GM18858 (cell line): Measurements from ENCODE around the gene FUT2.
"Not testable (repeated sequence)": the region's sequence is repeated elsewhere in the genome, so short reads cannot be mapped to it uniquely, and the experiment has no call there.

Source experiments
- ATAC-seq: cut with Tn5 transposase; IDR thresholded peaks from one replicate; pipeline ENCODE4 v1.9.1; 2021; ENCODE audit not compliant: unreplicated experiment

The FUT2 gene

DNA sequence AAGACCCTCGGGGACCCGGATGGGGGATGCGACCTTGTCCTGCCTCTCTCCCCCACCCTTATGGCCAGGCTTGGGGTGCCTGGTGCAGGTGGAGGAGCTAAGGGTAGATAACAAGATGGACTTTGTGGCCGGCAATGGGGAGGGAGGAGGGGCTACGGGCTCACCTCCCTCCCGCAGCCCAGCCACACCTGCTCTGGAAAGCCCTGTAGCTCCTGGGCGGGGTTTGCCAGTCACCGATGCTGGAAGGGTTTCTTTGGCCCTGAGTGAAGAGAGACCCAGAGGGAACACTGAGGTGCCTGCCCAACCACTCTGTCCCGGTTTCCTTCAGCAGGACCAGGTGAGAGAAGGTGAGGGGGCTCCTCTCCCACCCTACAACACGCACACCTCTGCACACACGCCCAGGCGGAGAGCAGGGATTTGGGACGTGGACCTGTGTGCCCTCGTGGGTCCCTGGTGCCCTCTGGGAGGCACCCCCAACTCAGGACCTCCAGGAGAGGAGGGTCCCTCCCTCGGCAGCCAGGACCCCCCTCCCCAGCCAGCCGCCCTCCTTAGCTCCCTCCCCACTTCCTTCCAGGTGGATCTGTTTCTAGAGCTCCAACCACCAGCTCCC, at the start of gene FUT2:
Gene FUT2, plus strand, starts transcription at position 229 of the 610 bp plus-strand sequence. CDS start 6,986 bp downstream, outside the sequence.
- no peak for ATAC-seq

DNA sequence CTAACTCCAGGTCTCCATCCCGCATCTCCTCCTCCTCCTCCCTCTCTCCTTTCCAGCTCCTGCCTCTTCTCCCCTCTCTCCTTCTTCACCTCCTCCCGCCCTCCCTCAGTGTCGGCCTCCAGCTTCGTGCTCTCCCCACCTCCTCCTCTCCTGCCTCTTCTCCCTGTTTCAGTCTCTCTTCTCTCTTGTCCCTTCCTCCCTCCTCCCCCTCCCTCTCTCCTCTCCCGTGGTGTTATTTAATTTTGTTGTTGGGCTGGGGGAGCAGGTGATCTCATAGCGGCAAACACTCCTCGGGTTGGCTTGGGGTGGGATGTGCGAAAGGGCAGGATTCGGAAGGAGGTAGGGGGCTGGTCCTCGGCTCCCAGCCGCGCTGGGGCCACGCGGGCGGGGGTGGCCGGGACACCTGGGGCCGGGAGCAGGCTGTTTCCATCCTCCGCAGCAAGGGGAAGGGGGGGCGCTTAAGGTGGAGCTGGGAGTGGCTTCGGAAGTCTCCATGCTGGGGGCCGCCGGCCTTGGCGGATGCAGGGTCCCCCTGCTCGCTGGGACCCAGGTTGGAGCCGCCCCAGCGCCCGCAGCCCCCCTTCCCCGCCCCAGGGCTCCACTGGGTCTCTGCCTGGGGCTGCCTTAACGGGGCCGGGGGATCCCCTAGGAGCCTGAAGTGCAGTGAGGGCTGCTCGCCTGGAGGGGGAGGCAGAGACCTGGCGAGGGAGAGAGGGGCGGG, 49.6 kb upstream of the FUT2 start, which contains the start of gene CA11:
Gene CA11, minus strand, starts transcription at position 187 of the 721 bp plus-strand sequence. CDS start 555 bp downstream, outside the sequence.
- ATAC-seq = peak; percentile 47

DNA sequence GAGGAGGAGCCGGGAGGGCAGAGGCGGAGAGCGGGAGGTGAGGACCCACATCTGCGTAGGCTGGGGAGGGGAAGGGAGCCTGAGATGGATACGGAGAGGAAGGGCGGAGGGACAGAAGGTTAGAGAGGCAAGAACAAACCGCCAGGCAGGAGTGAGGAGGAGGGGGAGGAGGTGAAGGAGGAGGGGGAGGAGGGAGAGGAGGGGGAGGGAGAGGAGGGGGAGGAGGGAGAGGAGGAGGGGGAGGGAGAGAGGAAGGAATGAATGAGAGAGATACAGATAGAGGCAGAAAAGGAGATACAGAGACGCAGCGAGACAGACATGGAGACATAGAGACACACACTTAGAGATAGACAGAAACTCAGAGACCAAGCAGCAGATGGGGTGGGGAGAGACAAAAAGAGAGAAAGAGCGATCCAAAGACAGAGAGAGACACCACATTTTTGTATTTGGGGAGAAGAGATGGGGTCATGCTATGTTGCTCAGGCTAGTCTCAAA, 49.0 kb upstream of the FUT2 start:
- ATAC-seq = no peak

DNA sequence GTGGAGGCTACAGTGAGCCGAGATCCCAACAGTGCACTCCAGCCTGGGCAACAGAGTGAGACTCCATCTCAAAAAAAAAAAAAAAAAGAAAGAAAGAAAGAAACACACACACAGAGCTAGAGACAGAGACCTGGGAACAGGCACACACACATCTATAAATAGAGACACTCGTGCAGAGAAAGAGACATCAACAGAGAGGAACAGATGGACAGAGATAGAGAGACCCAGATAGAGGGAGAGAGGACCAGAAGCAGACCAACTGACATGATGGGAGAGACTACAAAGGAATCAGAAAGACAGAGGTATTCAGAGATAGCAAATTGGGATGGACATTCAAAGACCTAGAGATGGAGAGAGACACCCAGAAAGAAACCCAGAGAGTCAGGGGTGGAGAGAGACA, 47.6 kb upstream of the FUT2 start:
- ATAC-seq = no peak

DNA sequence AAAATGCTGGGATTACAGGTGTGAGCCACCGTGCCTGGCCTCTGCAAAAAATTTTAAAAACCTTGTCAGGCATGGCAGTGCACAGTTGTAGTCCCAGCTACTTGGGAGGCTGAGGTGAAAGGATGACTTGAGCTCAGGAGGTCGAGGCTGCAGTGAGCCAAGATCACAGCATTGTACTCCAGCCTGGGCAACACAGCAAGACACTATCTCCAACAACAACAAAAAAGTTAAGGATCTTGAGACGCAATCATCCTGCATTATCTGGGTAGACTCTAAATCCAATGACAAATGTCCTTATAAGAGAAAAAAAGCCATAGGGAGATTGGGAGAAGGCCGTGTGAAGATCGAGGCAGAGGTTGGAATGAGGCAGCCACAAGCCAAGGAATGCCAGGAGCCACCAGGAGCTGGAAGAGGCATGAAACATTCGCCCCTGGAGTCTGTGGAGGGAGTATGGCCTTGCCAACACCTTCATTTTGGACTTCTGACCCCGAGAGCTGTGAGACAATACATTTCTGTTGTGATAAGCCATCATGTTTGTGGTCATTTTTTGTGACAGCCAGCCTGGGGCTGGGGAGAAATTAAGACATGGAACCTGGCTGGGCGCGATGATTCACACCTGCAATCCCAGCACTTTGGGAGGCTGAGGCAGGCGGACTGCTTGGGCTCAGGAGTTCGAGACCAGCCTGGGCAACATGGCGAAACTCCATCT, 44.6 kb upstream of the FUT2 start:
- no peak for ATAC-seq

DNA sequence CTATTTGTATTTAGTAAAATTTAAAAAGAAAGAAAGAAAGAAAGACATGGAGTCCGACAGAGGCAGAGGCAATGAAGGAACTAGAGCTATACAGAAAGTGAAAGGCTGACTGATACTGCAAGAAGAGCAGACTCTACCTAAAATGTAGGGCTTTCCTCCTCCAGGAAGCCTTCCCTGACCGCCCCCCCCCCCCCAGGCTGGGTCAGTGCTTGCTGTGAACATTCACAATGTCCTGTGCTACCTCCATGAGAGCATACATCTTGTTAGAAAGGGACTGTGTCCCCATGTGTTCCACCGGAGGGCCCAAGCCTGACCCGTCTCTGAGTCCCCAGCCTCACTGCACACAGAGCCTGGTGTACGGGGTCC, 44.1 kb upstream of the FUT2 start:
- ATAC-seq = no peak

DNA sequence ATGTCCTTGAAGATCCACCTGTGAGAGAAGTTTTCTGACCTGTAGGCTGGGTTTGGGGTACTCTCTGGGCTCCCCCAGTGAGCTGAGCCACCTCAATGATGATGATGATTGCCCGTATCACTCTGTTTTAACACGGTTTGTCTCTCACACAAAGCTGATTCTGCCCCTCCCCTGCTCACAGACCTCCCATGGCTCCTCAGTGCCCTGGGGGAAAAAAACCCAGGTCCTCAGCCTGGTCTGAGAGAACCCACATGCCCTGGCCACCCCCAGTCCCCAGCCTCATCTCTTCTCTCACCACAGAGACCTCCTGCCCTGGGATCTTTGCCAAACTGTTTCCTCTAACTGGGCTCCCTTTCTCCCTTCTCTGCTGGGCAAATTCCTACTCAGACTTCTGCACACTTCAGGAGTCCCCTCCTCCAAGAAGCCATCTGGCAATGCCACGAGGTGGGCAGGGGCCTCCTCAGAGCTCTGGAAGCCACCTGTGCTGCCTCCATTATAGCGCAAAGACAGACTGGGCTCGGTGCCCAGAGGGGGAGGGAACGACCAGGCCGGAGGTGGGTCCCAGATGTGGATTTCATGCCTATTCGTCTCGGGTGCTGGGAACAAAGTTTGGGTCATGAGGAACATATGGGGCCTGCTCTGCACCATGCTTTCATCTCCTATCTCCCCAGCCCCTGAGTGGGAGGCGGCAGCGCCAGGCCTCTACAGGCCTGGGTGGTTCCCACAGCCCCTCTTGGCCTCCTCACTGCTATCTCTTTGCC, 41.3 kb upstream of the FUT2 start:
- ATAC-seq = no peak

DNA sequence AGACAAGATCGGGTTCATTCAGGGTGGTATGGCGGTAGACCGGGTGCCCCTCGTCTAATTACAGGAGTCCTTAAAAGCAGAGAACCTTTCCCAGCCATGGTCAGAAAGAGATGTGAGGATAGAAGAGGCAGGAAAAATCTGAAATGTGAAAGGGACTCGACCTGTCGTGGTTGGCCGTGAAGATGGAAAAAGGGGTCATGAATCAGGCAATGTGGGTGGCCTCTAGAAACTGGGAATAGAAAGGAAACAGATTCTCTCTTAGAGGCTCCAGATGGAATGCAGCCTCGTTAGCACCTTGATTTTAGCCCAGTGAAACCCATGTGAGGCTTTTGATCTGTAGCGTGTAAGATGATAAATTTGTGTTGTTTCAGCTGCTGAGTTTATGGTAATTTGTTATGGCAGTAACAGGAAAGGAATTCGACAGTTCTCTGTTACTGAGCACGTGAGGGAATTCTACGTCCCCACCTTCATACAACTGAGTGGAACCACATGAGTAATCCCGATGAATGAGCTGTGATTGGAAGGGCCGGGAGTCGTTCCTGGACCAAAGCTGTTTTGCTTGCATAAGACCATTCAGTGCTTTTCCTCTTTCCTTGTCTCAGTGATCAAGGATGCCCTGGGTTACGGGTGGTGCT, 38.8 kb upstream of the FUT2 start:
- ATAC-seq = no peak

DNA sequence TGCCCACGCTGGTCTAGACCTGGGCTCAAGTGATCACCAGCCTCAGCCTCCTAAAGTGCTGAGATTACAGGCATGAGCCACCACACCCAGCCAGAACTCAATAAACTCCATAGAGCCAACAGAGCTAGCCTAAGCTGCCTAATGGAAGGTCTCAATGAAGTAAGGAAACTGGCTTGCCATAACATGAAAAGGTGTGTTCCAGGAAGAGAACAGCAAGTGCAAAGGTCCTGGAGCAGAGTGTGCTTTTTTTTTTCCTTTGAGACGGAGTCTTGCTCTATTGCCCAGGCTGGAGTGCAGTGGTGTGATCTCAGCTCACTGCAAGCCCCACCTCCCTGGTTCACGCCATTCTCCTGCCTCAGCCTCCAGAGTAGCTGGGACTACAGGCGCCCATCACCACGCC, 37.9 kb upstream of the FUT2 start:
- ATAC-seq = not testable (repeated sequence)

DNA sequence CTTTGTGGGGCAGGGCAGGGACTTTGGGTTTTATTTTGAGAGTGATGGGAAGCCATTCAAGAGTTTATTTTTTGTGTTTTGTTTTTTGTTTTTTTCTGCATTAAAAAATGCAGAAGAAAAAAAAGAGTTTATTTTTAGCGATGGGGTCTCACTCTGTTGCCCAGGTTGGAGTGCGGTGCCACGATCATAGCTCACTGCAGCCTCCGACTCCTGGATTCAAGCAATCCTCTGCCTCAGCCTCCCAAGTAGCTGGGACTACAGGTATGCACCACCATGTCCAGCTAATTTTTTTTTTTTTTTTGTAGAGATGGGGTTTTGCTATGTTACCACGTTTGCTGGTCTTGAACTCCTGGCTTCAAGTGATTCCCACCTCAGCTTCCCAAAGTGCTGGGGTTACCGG, 37.3 kb upstream of the FUT2 start:
- ATAC-seq = no peak

DNA sequence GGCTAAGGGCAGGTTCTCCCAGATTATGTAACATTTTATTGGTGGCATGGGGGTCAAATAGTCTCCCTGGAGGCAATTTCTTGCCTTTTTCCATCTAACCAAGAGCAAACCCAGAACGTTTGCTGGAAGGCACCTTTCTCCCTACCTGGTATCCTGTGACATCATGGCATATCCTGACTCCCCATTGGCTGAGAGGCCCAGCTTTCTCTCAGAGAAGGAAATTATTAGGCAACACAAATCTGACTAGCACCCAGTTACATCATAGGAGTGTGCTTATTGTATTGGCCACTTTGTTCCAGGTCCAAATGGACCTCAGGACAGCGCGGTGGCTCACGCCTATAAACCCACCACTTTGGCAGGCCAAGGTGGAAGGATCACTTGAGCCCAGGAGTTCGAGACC, 36.0 kb upstream of the FUT2 start:
- ATAC-seq = no peak

DNA sequence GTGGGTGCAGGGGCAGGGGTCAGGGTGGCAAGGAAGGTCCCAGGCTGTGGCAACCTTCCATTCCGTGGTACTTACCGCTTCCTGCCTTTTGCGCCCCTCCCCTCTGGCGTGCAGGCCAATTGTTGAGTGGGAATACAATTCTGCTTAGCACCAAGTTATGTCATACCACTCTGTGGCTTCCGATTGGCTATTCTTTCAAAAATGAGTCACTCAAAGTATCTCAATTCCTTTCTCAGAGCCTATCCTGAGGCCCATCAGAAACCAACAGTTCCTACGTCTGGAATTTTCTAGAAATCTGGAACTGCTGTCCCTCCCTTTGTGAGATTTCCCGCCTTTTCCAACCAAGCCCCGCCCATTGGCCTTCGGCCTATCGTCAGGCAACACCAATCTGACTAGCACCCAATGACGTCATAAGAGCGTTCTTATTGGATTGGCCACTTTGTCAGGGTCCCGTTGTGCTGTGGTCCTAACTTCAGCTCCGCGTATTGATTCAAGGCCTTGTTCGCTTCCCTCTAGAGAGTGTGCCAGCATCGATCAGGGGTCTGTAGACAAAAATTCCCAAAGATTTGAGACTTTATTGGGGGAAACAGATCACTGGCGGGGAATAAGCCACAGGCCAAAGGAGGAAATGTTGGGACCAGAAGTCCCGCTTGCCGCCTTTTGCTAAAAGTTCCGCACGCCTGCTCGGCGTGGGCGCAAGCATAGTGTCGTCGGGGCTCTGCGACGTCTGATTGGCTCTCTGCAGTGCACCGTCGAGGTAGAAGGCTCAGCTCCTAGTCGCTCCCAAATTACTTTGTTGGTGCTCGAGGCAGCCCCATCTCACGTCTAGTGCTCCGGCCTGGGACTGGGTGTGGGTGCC, 34.7 kb upstream of the FUT2 start:
- ATAC-seq = peak; percentile 53

DNA sequence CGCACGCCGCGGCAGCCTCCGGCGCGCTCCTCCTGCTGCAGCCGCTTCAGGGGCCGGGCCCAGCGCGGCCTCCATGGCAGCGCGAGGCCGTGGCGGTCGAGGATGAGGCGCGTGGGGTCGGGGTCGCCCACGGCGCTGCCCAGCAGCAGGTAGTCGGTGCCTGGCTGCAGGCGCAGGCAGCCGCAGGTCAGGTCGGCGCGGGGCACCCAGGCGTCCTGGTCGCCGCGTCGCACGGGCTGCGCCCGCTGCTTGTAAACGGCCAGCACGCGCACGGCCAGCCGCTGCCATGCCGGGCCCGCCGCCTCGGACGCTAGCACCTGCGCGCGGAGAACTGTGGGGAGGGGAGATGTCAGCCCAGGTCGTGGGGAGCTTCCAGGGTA, 34.1 kb upstream of the FUT2 start:
- no peak for ATAC-seq

DNA sequence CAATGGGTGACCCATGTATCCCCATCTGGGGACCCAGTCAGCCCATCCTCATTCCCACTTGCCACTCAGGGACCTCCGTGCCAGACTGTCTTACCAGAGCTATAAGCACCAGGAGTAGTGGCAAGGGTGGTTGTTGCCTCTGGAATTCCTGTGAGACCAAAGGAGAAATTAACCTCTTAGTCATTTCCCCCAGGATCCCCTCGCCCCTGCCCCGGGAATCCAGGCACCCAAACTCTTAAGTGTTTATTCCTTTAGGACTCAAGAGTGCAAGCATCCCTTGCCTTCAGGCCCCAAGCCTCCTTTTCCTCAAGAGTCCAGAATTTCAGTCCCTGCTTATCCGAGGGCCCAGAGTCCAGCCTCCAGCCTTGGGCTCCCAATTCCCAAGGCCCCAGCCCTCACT, 32.1 kb upstream of the FUT2 start:
- ATAC-seq = no peak

DNA sequence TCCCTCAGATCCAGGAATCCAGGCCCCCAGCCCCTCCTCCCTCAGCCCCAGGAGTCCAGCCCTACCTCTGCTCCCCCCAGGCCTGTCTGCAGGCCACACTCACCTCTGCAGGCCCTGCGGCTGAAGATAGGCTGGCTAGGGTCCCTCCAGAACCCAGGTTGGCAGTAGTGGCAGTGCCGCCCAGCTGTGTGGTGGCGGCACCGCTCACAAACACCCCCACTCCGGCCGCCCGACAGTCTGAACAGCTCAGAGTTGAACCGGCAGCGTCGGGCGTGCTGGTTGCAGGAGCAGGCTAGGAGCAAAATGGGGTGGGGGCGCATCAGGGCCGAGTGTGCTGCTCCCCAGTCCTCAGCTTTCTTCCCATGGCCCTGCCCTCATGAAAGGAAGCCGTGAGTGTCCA, 31.3 kb upstream of the FUT2 start:
- ATAC-seq = no peak

DNA sequence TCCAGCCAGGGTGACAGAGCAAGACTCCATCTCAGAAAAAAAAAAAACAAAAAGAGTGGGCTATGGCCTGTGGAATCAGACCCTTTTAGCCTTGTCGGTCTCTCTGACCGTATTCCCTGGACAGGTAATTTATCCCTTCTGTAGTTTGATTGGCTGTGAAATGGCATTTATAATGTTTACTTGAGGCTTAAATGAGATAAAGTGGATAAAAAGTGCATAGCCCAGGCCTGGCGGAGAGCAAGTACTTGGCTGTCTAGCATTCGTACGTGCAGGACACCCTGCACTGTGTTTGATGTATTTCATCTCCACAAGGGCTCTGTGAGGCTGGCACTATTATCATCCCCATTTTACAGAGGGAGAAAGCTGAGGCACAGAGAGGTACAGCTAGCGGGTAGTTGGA, 30.0 kb upstream of the FUT2 start:
- ATAC-seq = no peak

DNA sequence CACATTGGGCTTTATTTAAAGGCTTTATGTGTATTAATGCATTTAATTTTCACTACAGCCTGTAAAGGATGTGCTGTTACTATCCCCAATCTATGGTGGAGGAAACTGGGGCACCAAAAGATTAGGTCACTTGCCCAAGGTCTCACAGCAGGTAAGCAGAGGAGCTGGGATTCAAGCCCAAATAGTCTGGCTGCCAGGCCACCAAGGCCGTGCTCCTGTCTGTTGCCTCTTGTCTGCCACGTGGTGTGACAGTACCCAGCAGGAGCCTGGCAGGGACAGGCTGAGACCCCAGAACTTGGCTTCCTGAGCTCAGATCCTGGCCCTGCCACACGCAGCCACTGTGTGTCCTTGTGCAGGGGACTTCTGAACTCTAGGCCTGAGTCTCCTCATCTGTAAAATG, 27.4 kb upstream of the FUT2 start:
- ATAC-seq = no peak

DNA sequence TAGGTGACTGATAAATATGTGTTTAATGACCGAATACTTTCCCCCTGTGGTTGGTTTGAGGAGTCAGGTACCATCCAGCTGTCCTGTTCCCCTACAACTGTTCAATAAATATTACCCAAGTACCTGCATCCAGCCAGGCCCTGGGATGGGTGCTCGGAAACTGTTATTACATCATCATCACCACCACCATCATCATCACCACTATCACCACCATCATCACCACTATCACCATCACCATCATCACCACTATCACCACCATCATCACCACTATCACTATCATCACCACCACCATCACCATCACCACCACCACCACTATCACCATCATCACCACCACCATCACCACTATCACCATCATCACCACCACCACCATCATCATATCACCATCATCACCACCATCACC, 27.0 kb upstream of the FUT2 start:
- ATAC-seq = no peak

DNA sequence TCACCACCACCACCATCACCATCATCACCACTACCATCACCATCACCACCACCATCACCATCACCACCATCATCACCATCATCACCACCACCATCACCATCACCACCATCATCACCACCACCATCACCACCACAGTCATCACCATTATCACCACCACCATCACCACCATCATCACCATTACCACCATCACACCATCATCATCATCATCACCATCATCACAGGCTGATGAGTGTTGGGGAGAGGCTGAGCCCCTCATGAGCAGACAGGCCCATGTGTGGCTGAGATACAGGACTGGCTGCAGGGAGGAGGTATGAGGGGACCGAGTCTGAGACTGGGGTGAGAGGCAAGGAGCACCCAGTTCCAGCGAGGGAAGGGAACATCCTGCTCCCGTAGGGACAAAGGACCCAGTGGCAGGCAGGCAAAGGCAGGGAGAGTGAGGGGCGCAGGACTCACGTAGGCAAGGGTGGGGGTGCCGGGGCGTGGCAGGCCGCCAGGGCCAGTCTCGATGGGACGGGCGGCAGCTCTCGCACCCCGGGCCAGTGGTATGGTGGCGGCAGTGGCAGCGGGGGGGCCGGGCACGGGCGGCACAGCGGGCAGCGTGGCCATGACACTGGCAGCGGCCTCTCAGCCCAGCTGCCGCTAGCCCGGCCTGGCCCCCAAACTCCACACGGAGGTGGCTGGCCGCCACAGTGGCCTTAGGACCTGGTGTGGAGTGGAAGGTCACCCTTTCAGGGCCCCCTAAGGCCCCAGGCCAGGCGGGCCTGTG, 25.7 kb upstream of the FUT2 start:
- ATAC-seq = no peak
